NCI-H2196 (cell line): ENCODE data around the gene E2F4.

Experiments
- DNase-seq: peaks from one replicate; lab custom pipeline; 2025; ENCODE audit not compliant: unreplicated experiment; lab: John Stamatoyannopoulos, UW

Gene E2F4

GRCh38 chr16:67157892-67158635 lies 33.9 kb upstream of the E2F4 start:
- DNase-seq, result no peak

GRCh38 chr16:67158637-67159600 lies 33.0 kb upstream of the E2F4 start:
- DNase-seq, result no peak

GRCh38 chr16:67161595-67162058 lies 30.3 kb upstream of the E2F4 start:
- no peak for DNase-seq

GRCh38 chr16:67162506-67163163 lies 29.3 kb upstream of the E2F4 start:
- peak; percentile 30 for DNase-seq

- DNase-seq, result peak; percentile 88
Observed at GRCh38 chr16:67163164-67163998, 28.6 kb upstream of the E2F4 start.

- no peak for DNase-seq
Observed at GRCh38 chr16:67163999-67164558, 27.9 kb upstream of the E2F4 start.

- peak; percentile 46 for DNase-seq
Observed at GRCh38 chr16:67164599-67165061, 27.3 kb upstream of the E2F4 start, which contains the start of gene HSF4. Gene HSF4, plus strand, starts transcription at chr16:67164745. Its CDS starts 67 bp downstream, at chr16:67164812.

- no peak for DNase-seq
Observed at GRCh38 chr16:67165121-67166078, 26.6 kb upstream of the E2F4 start.

- no peak for DNase-seq
Observed at GRCh38 chr16:67166110-67166547, 25.8 kb upstream of the E2F4 start.

- DNase-seq, result no peak
Observed at GRCh38 chr16:67166598-67167168, 25.3 kb upstream of the E2F4 start.

GRCh38 chr16:67167588-67167987 lies 24.4 kb upstream of the E2F4 start:
- DNase-seq, result no peak

GRCh38 chr16:67169011-67169451 lies 22.9 kb upstream of the E2F4 start:
- DNase-seq, result no peak

GRCh38 chr16:67169642-67170167 lies 22.2 kb upstream of the E2F4 start:
- DNase-seq, result no peak

- DNase-seq, result peak; percentile 65
Observed at GRCh38 chr16:67170168-67170948, 21.6 kb upstream of the E2F4 start, which contains the start of gene NOL3. Gene NOL3, plus strand, starts transcription at chr16:67170538.

- DNase-seq, result no peak
Observed at GRCh38 chr16:67170949-67171649, 20.9 kb upstream of the E2F4 start.

GRCh38 chr16:67173323-67173722 lies 18.6 kb upstream of the E2F4 start:
- no peak for DNase-seq
